GM10847 (cell line): ENCODE data around the gene PKHD1.

Source experiments
- POLR2A ChIP-seq: IDR thresholded peaks from 2 replicates; pipeline ENCODE4 v1.6.1; 2011; ENCODE audit not compliant: insufficient read length; ENCODE audit errors: extremely low read depth

PKHD1 gene

DNA sequence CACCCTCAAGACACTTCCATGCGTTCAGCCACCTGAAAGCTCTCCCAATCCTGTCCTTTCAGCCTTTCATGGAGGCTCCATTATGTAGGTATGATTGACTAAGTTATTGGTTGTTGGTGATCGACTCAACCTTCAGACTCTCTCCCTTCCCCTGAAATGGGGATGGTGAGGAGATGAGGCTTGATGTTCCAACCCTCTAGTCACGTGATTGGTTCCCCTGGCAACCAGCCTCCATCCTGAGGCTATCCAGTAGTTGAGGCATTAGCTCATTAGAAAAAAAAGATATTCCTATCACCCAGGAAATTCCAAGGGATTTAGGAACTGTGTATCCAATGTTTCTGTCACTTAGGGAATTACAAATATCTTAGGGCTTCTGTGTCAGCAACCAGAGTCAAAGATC lies 426.6 kb downstream of the PKHD1 start:
- no peak for TF ChIP-seq POLR2A

DNA sequence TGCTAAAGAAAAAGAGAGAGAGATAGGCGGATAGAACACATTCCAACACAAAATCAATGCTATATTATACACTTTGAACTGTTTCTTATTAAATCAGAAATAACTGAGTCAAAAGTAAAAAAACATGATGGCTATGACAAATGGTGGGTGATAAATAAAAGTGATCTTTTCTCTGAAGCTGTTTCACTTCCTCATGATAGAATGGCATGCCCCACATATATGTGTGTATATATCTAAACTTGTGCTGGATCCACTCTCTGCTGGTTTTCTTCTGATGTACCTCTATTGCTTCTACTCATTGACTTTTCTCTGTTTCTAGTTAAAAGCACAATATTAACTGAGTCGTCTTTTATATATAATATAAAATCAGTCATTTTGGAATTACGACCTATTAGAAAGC lies 429.9 kb downstream of the PKHD1 start:
- TF ChIP-seq POLR2A, result no peak

DNA sequence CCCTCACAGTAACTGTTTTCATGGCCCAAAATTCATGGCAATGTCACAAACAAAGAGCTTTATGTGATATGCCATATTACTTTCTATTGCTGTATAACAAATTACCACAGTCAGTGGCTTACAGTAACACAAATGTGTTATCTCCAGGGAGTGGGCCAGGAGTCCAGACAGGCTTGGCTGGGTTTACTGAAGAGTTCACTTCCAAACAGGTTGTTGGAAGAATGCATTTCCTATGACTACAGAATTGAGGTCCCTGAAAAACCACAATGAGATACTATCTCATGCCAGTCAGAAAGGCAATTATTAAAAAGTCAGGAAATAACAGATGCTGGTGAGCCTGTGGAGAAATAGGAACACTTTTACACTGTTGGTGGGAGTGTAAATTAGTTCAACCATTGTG lies 431.9 kb downstream of the PKHD1 start:
- TF ChIP-seq POLR2A, result no peak

DNA sequence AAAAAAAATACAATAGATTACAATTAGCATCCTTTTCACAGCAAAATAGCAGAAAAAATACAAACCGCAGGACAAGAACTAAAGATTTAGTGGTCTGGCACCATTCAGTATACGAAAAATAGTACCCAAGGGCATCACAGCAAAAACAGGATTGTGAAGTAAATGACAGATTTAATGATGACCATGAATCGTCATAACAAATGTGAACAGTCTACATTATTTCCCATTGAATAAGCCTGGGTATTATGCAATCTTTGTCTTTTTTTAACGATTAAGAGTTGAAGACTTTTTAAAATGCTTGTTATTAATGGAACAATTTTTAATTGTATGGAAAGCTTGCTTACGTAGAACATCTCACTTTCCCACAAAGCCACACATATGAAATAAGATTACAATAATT lies 432.8 kb downstream of the PKHD1 start:
- no peak for TF ChIP-seq POLR2A

DNA sequence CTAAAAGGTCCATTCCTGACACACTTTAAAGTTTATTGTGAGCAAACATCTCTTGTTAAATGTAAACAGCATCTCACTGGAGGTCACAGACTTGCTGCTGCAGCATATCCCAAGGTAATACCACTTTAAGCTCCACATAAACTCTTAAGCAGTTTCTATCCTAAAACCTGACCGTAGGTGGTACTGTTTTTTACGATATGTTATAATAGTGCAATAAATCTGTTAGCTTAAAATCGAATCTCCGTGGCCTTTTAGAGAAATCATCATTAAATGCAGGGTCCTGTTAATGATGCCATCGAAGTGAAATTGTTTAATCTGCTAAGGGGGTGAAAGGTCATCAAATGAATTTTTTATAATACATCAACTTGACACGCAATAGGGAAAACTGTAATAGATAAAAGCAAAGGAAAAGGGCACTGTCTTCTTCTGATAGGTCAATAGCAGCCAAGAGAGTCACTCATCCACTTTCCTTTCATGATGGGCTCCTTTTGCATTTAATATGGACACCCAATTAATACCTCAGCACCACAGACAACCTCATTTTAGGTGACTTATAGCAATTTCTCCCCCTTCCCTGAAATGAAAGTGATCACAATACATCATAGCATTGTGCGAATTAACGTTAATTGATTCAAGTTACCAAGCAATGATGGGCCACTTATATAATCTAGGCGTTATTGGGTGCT lies 436.1 kb downstream of the PKHD1 start:
- TF ChIP-seq POLR2A, result no peak

DNA sequence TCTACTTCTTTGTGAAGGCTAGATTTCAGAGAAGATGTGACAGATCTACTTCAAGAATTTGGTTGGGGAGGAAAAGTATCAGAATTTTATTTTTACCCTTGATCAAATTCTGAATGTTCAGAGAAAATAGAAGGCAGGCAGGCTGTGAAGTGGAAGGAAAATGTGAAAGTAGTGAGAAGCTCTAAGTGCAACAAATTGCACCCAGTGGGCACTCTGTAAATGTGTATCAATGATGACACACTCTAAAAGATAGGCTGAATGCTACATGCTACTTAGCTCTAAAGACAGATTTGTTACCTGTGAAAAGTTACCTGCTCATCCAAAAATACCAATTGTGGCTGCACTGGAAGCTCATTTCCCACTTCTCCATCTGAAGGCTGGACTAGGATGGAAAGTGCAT lies 438.6 kb downstream of the PKHD1 start:
- TF ChIP-seq POLR2A, result no peak

DNA sequence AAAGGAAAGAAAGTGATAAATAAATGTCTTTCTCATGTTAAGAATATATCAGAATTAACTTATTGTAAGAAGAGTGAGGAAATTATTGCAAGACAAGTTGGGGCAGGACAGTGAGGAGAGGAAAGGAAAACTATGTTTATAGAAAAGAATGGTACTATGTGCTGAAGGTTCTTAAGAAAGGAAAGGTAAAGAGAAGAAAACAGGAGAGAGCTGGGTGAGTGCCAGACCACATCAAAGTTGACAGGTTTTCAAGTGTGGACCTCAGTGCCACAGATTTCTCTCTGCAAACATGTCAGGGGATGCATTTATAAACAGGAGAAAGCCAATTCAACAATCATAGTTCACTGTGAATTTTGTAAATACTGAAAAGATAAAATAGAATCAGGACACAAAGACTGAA lies 439.2 kb downstream of the PKHD1 start:
- TF ChIP-seq POLR2A, result no peak

DNA sequence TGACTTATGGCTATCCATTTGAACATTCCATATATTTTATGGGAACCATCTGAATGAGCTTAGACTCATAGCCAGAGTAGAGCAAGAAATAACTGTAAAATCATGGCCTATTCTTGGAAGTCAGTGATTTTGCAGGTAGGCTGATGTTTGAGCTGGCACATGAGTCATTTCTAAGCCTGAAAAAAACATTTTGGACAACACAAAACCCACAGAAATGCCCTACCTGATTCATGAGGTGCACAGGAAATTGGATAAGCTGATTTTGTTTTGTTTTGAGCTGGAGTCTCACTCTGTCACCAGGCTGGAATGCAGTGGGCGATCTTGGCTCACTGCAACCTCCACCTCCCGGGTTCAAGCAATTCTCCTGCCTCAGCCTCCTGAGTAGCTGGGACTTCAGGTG lies 443.0 kb downstream of the PKHD1 start:
- TF ChIP-seq POLR2A, result no peak

DNA sequence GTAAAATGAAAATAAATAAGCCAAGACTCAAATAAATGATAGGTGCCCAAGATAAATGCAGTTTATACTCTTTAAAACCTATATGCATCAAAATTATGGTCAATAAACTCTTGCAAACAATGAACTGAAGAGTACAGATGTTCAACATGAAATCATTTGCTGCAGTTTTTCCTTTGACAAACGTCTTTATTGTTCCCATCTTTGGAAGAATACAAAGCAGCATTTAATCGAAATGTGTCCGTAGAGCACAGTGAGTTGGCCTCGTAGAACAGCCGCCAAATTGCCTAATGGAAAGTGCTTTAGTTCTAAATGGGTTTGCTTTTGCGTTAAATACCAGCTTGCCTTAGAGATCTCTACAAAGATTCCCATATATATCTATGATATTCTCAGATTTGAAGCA lies 447.4 kb downstream of the PKHD1 start:
- no peak for TF ChIP-seq POLR2A

DNA sequence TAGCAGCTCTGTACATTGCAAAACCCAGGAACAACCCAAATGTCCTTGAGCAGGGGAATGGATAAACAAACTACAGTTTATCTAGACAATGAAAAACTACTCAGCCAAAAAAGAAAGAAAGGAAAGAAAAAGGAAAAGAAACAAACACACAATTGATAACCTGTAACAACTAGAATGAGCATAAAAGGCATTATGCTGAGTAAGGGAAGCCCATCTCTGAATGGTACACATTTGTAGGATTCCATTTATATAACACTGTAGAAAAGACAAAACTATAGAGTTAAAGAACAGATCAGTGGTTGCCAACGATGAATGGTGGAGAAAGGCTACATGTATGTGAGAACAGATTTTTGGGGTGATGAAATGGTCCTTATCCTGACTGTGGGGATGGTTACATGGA lies 454.0 kb downstream of the PKHD1 start:
- no peak for TF ChIP-seq POLR2A

DNA sequence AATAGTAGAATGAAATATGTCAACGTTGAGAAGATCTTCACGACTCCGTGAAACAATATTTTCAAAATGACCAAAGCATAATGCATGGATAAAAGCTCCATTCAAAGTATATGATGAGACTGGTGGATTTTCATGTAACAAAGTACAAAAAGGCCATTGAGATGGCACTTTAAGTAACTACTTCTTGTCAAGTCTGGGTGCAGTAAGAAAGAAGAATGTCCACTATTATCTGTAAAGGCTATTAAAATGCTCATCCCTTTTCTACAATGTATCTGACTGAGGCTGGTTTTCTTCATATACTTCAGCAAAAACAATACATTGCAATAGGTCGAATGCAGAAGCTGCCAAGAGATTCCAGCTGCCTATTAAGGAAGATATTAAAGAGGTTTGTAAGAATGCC lies 457.4 kb downstream of the PKHD1 start:
- TF ChIP-seq POLR2A, result no peak

DNA sequence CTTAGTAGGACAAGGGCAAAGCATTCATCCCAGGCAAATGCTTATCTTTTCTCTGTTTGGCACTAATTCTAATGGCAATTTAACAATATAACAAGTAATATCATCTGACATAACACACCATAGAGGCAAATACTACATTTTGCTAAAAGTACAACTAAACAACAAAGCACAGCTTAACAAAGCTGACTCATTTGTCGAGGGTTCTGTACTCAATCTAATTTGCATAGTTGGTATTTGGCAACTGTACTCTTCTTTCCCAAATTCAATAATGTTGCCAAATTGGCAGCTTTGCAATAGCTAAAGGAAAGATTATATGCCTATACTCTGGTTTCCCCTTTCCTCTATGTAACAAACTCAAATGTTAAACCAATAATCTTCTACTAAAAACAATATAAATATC lies 461.0 kb downstream of the PKHD1 start:
- TF ChIP-seq POLR2A, result no peak

DNA sequence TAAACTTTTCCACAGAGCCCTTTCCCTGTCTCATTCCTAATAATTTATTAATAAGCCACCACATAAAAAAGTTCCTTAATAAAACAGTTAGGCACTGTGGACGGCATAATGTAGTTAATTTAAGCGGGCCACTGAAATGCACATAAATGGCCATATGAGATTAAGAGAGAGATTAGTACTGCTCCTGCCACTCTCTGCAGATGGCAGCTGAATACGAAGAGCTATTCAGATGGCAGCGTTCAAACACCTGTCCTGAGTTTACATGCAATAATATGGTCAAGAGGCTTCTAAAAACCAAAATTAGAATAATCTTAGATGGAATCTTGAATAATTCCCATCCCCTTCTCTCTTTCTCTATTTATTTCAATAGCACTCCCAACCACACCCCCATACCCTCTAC lies 461.8 kb downstream of the PKHD1 start:
- no peak for TF ChIP-seq POLR2A

DNA sequence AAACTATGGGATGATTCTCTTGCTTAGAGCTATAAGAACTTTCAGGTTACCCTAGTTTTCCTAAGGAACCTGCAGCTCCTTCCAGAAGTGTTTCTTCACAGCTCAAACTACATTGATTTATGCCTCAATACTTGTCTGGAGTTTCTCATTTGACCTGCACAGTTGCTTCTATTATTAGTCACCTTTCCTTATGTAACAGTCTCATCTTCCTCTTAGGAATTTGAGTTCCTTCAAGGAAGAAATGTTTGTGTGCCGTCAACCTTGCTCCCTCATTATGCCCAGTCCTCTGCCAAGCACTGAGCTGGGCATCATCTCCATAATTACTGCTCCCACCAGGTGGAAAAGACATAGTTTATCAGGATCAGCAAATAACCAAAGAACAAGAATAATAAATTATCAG lies 466.4 kb downstream of the PKHD1 start:
- no peak for TF ChIP-seq POLR2A

DNA sequence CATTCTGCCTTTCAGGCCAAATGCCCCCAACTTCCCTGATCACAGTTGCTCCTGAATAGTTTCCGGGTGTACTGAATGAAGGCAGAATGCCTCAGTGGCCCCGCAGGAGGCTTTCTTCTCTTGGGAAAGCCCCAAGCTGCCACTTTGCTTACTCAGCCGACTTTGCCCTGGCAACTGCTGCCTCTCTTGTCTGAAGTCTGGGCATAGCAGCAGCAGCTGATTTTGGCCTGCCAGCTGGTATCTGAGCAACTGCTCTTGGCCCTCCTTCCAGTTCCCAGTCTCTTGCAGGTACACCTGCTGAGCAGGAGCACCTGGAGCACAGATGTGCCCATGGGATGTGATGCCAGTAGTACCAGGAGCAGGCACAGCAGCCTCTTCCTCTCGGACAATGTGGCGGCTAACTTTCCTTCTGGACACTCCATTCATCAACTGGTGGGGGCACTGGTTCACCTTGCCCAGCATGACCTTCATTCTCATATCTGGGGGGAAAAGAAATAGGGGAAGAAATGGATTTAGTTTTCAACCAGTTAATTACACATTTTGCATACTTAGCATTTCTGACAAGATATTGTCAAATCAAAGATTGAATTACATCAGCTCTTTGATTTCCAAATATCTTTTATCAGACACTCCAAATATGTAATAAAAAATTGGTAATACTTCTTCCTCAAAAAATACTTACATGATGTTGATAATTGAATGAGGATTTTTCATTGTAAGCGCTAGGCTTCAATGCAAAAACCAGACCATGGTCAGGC lies 468.2 kb downstream of the PKHD1 start:
- TF ChIP-seq POLR2A, result no peak

DNA sequence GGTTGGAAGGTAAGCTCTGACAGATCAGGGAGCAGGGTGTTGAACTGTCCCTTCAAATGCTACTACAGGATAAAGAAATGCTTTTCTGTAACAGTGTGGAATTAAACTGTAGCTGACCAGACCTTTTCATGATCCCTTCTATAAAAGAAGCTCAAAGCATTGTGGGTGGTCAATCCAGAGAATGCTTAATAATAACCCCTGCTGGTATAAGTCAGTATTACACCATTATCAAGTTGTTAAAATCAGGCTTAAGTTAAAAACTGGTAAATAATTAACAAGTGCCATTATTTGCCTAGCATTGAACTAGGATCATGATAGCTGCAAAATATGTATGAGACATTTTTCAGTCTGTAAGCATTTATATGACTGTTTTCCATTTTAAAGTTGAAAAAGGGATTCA lies 468.9 kb downstream of the PKHD1 start:
- no peak for TF ChIP-seq POLR2A

DNA sequence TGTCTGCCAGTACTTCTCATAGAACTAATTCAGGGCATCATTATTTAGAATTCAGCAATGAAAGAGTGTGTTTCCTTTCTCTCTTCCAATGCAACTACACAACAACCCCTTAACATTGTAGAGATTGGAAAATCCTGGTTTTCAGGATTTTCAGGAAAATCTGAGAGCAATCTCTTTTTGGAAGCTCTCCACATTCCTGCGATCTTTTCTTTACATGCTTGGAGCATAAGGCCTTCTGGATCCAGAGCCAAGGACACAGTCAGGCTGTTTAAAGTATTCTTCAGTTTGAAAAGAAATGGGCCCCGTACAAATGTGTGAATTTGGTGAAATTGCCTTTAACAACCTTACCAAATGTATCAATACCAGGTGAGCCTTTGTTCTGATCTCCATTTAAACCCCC lies 469.7 kb downstream of the PKHD1 start:
- TF ChIP-seq POLR2A, result no peak
